Duodenal mucosa (tissue), 2 donors: ENCODE results near the gene GPR18.

ENCODE experiments used
- H3K27ac ChIP-seq: one replicate; pipeline ENCODE4 v1.7.0; 2013; ENCODE audit warnings: low read depth, low read length
- H3K27me3 ChIP-seq, 2 donors: one replicate each; pipeline ENCODE4 v1.7.0; 2013; ENCODE audit warnings: low read length in 2 of 2, control low read depth in 1 of 2; ENCODE audit not compliant: insufficient read depth in 2 of 2, control insufficient read depth in 1 of 2
- H3K36me3 ChIP-seq, 2 donors: one replicate each; pipeline ENCODE4 v1.7.0; 2013; ENCODE audit warnings: low read length in 2 of 2, control low read depth in 1 of 2; ENCODE audit not compliant: insufficient read depth in 2 of 2, control insufficient read depth in 1 of 2
- H3K4me1 ChIP-seq, 2 donors: one replicate each; pipeline ENCODE4 v1.7.0; 2013; ENCODE audit warnings: low read length in 2 of 2, control low read depth in 1 of 2; ENCODE audit not compliant: insufficient read depth in 2 of 2, control insufficient read depth in 1 of 2
- H3K4me3 ChIP-seq, 2 donors: one replicate each; pipeline ENCODE4 v1.7.0; 2013; ENCODE audit warnings: low read length in 2 of 2, low read depth in 1 of 2
- H3K9ac ChIP-seq, 2 donors: one replicate each; pipeline ENCODE4 v1.7.0; 2013; ENCODE audit warnings: low read length in 2 of 2, low read depth in 1 of 2
- H3K9me3 ChIP-seq, 2 donors: one replicate each; pipeline ENCODE4 v1.7.0; 2013; ENCODE audit warnings: low read length in 2 of 2, control low read depth in 1 of 2; ENCODE audit not compliant: control insufficient read depth in 1 of 2

GPR18 gene

GRCh38 chr13:99301056-99301838 lies 43.1 kb upstream of the GPR18 start:
- no peaks in the 10 kb centered on the region for H3K9me3 ChIP-seq
- H3K27me3 ChIP-seq = no peaks in the 10 kb centered on the region
- peaks cover 0 to 5% of the 10 kb centered on the region in 2 donors for H3K4me1 ChIP-seq
- no peak overlapping the region for H3K4me3 ChIP-seq
- peak overlapping the region in 1 of 2 donors; percentile 23 for H3K9ac ChIP-seq
- H3K27ac ChIP-seq = no peak overlapping the region
- peaks cover 3 to 5% of the 10 kb centered on the region in 2 donors for H3K36me3 ChIP-seq

DNA sequence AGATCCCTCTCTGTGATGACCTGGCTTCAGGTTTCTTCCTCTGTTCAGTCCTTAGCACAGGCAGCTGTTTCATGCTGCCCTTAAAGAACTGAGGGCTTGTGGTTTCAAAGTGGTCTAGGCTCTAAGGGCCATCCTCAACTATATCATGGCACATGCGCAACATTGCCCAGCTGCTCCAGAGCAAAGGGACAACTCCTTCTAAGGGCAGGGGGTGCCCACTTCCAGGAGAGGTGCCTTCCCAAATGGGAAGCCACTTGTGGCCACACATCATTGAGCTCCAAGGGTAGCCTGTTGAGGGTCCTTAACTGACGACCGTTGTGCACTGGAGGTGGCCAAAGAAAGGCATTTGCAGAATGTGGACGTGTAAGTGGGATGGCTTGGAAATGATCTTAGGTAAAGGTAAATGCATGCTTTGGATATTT lies 41.8 kb upstream of the GPR18 start:
- Histone ChIP-seq H3K4me3 (no peak overlapping the region), H3K9me3 (no peaks in the 10 kb centered on the region), H3K36me3 (peaks cover 5 to 10% of the 10 kb centered on the region in 2 donors), H3K4me1 (peaks cover 8 to 12% of the 10 kb centered on the region in 2 donors), H3K27me3 (no peaks in the 10 kb centered on the region), H3K9ac (no peak overlapping the region), H3K27ac (no peak overlapping the region)

- H3K9ac ChIP-seq = no peak overlapping the region
- H3K4me3 ChIP-seq = no peak overlapping the region
- peaks cover 8 to 12% of the 10 kb centered on the region in 2 donors for H3K4me1 ChIP-seq
- H3K9me3 ChIP-seq = no peaks in the 10 kb centered on the region
- H3K27ac ChIP-seq = no peak overlapping the region
- H3K36me3 ChIP-seq = peaks cover 5 to 10% of the 10 kb centered on the region in 2 donors
- H3K27me3 ChIP-seq = no peaks in the 10 kb centered on the region
These were observed 41.2 kb upstream of the GPR18 start for GRCh38 chr13:99299256-99299919.

- H3K27ac ChIP-seq = no peak overlapping the region
- H3K4me1 ChIP-seq = peaks cover 16 to 20% of the 10 kb centered on the region in 2 donors
- H3K9ac ChIP-seq = no peak overlapping the region
- H3K4me3 ChIP-seq = no peak overlapping the region
- H3K9me3 ChIP-seq = no peaks in the 10 kb centered on the region
- no peaks in the 10 kb centered on the region for H3K27me3 ChIP-seq
- peaks cover 0 to 7% of the 10 kb centered on the region in 2 donors for H3K36me3 ChIP-seq
These were observed 39.9 kb upstream of the GPR18 start for GRCh38 chr13:99298056-99298455.

GRCh38 chr13:99297331-99297730 lies 39.2 kb upstream of the GPR18 start:
- Histone ChIP-seq H3K4me3 (no peak overlapping the region), H3K27ac (no peak overlapping the region), H3K27me3 (no peaks in the 10 kb centered on the region), H3K9ac (no peak overlapping the region), H3K9me3 (no peaks in the 10 kb centered on the region), H3K4me1 (peaks cover 16 to 20% of the 10 kb centered on the region in 2 donors), H3K36me3 (peaks cover 2 to 7% of the 10 kb centered on the region in 2 donors)

GRCh38 chr13:99296398-99296797 lies 38.2 kb upstream of the GPR18 start:
- Histone ChIP-seq H3K4me1 (peaks cover 16 to 20% of the 10 kb centered on the region in 2 donors), H3K4me3 (no peak overlapping the region), H3K9ac (no peak overlapping the region), H3K9me3 (no peaks in the 10 kb centered on the region), H3K36me3 (peaks cover 2 to 7% of the 10 kb centered on the region in 2 donors), H3K27me3 (no peaks in the 10 kb centered on the region), H3K27ac (no peak overlapping the region)

DNA sequence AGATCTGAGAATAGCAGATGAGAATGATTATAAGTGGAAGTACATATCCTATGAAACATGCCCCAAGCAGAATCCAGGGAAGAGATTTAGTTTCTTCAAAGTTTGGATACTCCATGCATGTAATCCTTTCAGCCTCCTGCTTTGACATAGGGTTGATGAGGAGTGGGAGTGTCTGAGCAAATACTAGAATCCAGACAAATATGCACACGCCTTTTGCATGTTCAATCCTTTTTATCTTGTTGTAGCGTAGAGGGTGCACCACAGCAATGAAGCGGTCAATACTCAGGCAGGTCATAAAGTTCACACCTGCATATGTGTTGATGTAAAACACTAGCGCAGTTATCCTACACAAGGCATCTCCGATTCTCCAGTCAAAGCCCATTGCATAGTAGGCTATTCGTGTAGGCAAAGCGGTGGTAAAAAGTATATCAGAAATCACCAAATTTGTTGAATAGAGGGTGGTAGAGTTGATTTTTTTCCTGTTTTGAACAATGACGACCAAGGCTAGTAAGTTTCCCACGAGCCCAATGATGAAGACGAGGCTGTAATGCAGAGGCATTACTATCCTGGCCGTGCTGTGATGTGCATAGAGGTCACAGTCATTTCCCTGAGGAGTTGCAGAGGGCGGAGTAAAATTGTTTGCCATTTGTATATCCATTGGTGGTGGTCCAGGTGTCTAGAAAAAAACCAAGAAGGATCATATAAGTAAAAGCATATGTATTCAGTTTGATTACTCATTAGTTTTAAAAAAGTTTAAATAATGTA lies 37.5 kb upstream of the GPR18 start:
- Histone ChIP-seq H3K27ac (no peak overlapping the region), H3K4me3 (no peak overlapping the region), H3K4me1 (peaks cover 16 to 20% of the 10 kb centered on the region in 2 donors), H3K27me3 (no peaks in the 10 kb centered on the region), H3K36me3 (peaks cover 2 to 7% of the 10 kb centered on the region in 2 donors), H3K9ac (no peak overlapping the region), H3K9me3 (no peaks in the 10 kb centered on the region)

- Histone ChIP-seq H3K4me3 (no peak overlapping the region), H3K27me3 (no peaks in the 10 kb centered on the region), H3K36me3 (peaks cover 2 to 8% of the 10 kb centered on the region in 2 donors), H3K9me3 (no peaks in the 10 kb centered on the region), H3K9ac (no peak overlapping the region), H3K27ac (no peak overlapping the region), H3K4me1 (peaks cover 16 to 19% of the 10 kb centered on the region in 2 donors)
These were observed 36.8 kb upstream of the GPR18 start for GRCh38 chr13:99294958-99295357.

GRCh38 chr13:99294198-99294597 lies 36.0 kb upstream of the GPR18 start:
- Histone ChIP-seq H3K9me3 (no peaks in the 10 kb centered on the region), H3K9ac (no peak overlapping the region), H3K27me3 (no peaks in the 10 kb centered on the region), H3K4me3 (no peak overlapping the region), H3K4me1 (peaks cover 16 to 24% of the 10 kb centered on the region in 2 donors), H3K36me3 (peaks cover 2 to 9% of the 10 kb centered on the region in 2 donors), H3K27ac (no peak overlapping the region)

GRCh38 chr13:99293178-99293577 lies 35.0 kb upstream of the GPR18 start:
- Histone ChIP-seq H3K27ac (no peak overlapping the region), H3K4me3 (no peak overlapping the region), H3K4me1 (peaks cover 16 to 29% of the 10 kb centered on the region in 2 donors), H3K9me3 (no peaks in the 10 kb centered on the region), H3K36me3 (peaks cover 4 to 9% of the 10 kb centered on the region in 2 donors), H3K27me3 (no peaks in the 10 kb centered on the region), H3K9ac (no peak overlapping the region)
